CD4-positive, alpha-beta T cell treated with Interleukin-17A for 1 hour (primary cell): ENCODE data around the gene ZNF658.
A peak's percentile ranks its signal among the peaks of the same experiment; 100 is the strongest.
"Not testable (repeated sequence)": the region's sequence is repeated elsewhere in the genome, so short reads cannot be mapped to it uniquely, and the experiment has no call there.

Source experiments
- DNase-seq: peaks from one replicate; pipeline ENCODE4 v3.0.0-alpha.2; 2020

ZNF658 gene

GRCh38 chr9:66900490-66901131, at the start of gene ZNF658:
TSS of gene ZNF658 (plus strand) at chr9:66900725. CDS start at chr9:66903562, 2,837 bp downstream.
- peak; percentile 84 for DNase-seq

GRCh38 chr9:66861732-66862131, 38.8 kb upstream of the ZNF658 start:
- not testable (repeated sequence) for DNase-seq

GRCh38 chr9:66868660-66869059, 31.9 kb upstream of the ZNF658 start:
- DNase-seq = not testable (repeated sequence)

- not testable (repeated sequence) for DNase-seq
These were observed 19.9 kb upstream of the ZNF658 start for GRCh38 chr9:66880605-66881004.

- DNase-seq = not testable (repeated sequence)
These were observed 18.7 kb upstream of the ZNF658 start for GRCh38 chr9:66881847-66882246.

- DNase-seq = not testable (repeated sequence)
These were observed 10.2 kb upstream of the ZNF658 start for GRCh38 chr9:66890334-66890733.

GRCh38 chr9:66901141-66901540, 616 bp downstream of the ZNF658 start:
- not testable (repeated sequence) for DNase-seq

- DNase-seq = not testable (repeated sequence)
These were observed 9.0 kb downstream of the ZNF658 start for GRCh38 chr9:66909560-66909959.

- DNase-seq = not testable (repeated sequence)
These were observed 19.5 kb downstream of the ZNF658 start for GRCh38 chr9:66920072-66920471.

GRCh38 chr9:66936194-66936870, 35.8 kb downstream of the ZNF658 start:
- DNase-seq = not testable (repeated sequence)

GRCh38 chr9:66937662-66938061, 37.1 kb downstream of the ZNF658 start:
- DNase-seq = not testable (repeated sequence)

- DNase-seq = not testable (repeated sequence)
These were observed 37.8 kb downstream of the ZNF658 start for GRCh38 chr9:66938322-66938721.

- DNase-seq = not testable (repeated sequence)
These were observed 39.6 kb downstream of the ZNF658 start for GRCh38 chr9:66939878-66940830.

GRCh38 chr9:66942400-66943155, 42.1 kb downstream of the ZNF658 start:
- not testable (repeated sequence) for DNase-seq

GRCh38 chr9:66952576-66952975, 52.1 kb downstream of the ZNF658 start:
- DNase-seq = not testable (repeated sequence)
